Naive thymus-derived CD4-positive, alpha-beta T cell (primary cell): ENCODE measurements around the gene LTO1. TPM values are rescaled to one million over a fixed set of nuclear protein-coding genes. Genes with fewer than 3 reads are reported as not detected.

Experiments used
- ATAC-seq: fragments of 150-1000 bp; cut with Tn5 transposase; 2 replicates; pipeline ENCODE4 v1.10.0; 2021; ENCODE audit warnings: mild to moderate bottlenecking, moderate library complexity
- CTCF ChIA-PET: fragments of 350-600 bp; sonication (Branson Sonifier 250); formaldehyde crosslinking; loops from one replicate; lab custom pipeline; 2021; ENCODE audit warnings: antibody characterized with exemption; lab: Charles Lee
- POLR2A ChIA-PET: fragments of 350-600 bp; sonication (Branson Sonifier 250); formaldehyde crosslinking; loops from one replicate; lab custom pipeline; 2021; ENCODE audit warnings: antibody characterized with exemption, inconsistent platforms; lab: Charles Lee
- DNase-seq, 9 donors: peaks; one replicate each; pipeline versions ENCODE4 v3.0.0 to v3.0.0-alpha.2; 2020 to 2022; ENCODE audit warnings: mixed read lengths in 1 of 9
- H3K27ac ChIP-seq: one replicate; pipeline ENCODE4 v1.7.0; 2013; ENCODE audit warnings: mild to moderate bottlenecking, low read depth, low read length, moderate library complexity
- H3K27me3 ChIP-seq, 2 donors: one replicate each; pipeline ENCODE4 v1.7.0; 2013; ENCODE audit warnings: low read length in 2 of 2, mild to moderate bottlenecking in 2 of 2, moderate library complexity in 2 of 2; ENCODE audit not compliant: control insufficient read depth in 2 of 2, insufficient read depth in 2 of 2
- H3K36me3 ChIP-seq, 3 experiments: 1 replicate in 2 of 3; 2 replicates in 1 of 3; pipeline ENCODE4 v1.7.0; 2013; ENCODE audit warnings: low read length in 3 of 3, mild to moderate bottlenecking in 3 of 3, moderate library complexity in 1 of 3; ENCODE audit not compliant: insufficient read depth in 3 of 3, control insufficient read depth in 2 of 3
- H3K4me1 ChIP-seq, 2 donors: one replicate each; pipeline ENCODE4 v1.7.0; 2013; ENCODE audit warnings: low read length in 2 of 2, mild to moderate bottlenecking in 2 of 2, moderate library complexity in 1 of 2; ENCODE audit not compliant: control insufficient read depth in 2 of 2, insufficient read depth in 2 of 2
- H3K4me3 ChIP-seq: 2 replicates; pipeline ENCODE4 v1.7.0; 2013; ENCODE audit warnings: mild to moderate bottlenecking, low read length
- H3K9me3 ChIP-seq, 3 experiments: 1 replicate in 2 of 3; 2 replicates in 1 of 3; pipeline ENCODE4 v1.7.0; 2013; ENCODE audit warnings: low read length in 3 of 3; ENCODE audit not compliant: control insufficient read depth in 2 of 3
- H3K27ac Mint-ChIP-seq, 9 donors: one replicate each; pipeline ENCODE4 v1.8.0; 2020 to 2022; ENCODE audit warnings: mixed read lengths in 9 of 9, mild to moderate bottlenecking in 8 of 9, moderate library complexity in 5 of 9, inconsistent platforms in 2 of 9
- H3K27me3 Mint-ChIP-seq, 5 donors: one replicate each; pipeline ENCODE4 v1.8.0; 2021 to 2022; ENCODE audit warnings: mixed read lengths in 5 of 5, mild to moderate bottlenecking in 1 of 5
- H3K36me3 Mint-ChIP-seq, 5 donors: one replicate each; pipeline ENCODE4 v1.8.0; 2020 to 2022; ENCODE audit warnings: mixed read lengths in 5 of 5, mild to moderate bottlenecking in 3 of 5, inconsistent platforms in 1 of 5
- H3K4me1 Mint-ChIP-seq, 7 donors: one replicate each; pipeline ENCODE4 v1.8.0; 2020 to 2022; ENCODE audit warnings: mixed read lengths in 7 of 7, mild to moderate bottlenecking in 3 of 7, inconsistent platforms in 1 of 7
- H3K4me3 Mint-ChIP-seq, 10 donors: one replicate each; pipeline ENCODE4 v1.8.0; 2020 to 2022; ENCODE audit warnings: mild to moderate bottlenecking in 10 of 10, mixed read lengths in 10 of 10, moderate library complexity in 6 of 10, inconsistent platforms in 2 of 10
- H3K9me3 Mint-ChIP-seq, 11 donors: one replicate each; pipeline ENCODE4 v1.8.0; 2020 to 2022; ENCODE audit warnings: mixed read lengths in 11 of 11, mild to moderate bottlenecking in 4 of 11, inconsistent platforms in 1 of 11, moderate library complexity in 1 of 11
- intact Hi-C, 2 donors: fragments of 100-400 bp; cut with micrococcal nuclease; formaldehyde crosslinking; loops; one replicate each; pipeline ENCODE4 v1.15.1; 2023
- polyA plus RNA-seq, 2 donors: library from polyadenylated mRNA; unstranded; fragments of 300-500 nt; fragmentation: Illumina TruSeq; gene quantifications; one replicate each; pipeline ENCODE4 v1.2.3, GENCODE V29; 2021
- total RNA-seq, 6 experiments: library from RNA in 5 of 6; stranded (reverse) in 5 of 6; gene quantifications; 1 replicate in 5 of 6; 2 replicates in 1 of 6; pipeline ENCODE4 v1.2.3 and lab custom pipeline; 2021 to 2026

Gene LTO1
- total and polyA plus RNA-seq, 7 experiments from 2014 or later, result 19.1 to 75.6 (median 33.4) TPM

GRCh38 chr11:69635195-69635594 lies 40.0 kb downstream of the LTO1 start:
- ChIA-PET CTCF (no interaction called here), POLR2A (no interaction called here)
- Mint-ChIP-seq H3K36me3 (peaks cover 0 to 5% (median 0%) of the 10 kb centered on the region in 5 donors), H3K27ac (no peak overlapping the region), H3K4me3 (no peak overlapping the region), H3K27me3 (peaks cover 14 to 68% (median 20%) of the 10 kb centered on the region in 5 donors), H3K9me3 (peaks cover 0 to 9% (median 0%) of the 10 kb centered on the region in 11 donors), H3K4me1 (peaks cover 6 to 25% (median 12%) of the 10 kb centered on the region in 7 donors)
- ATAC-seq (no peak), DNase-seq (no peak)
- Histone ChIP-seq H3K36me3 (no peaks in the 10 kb centered on the region), H3K4me1 (peaks cover 0 to 26% of the 10 kb centered on the region in 2 donors), H3K27me3 (peaks cover 9 to 24% of the 10 kb centered on the region in 2 donors), H3K27ac (no peak overlapping the region), H3K4me3 (no peak overlapping the region), H3K9me3 (no peaks in the 10 kb centered on the region)
- intact Hi-C loops, result no loop called here

- Mint-ChIP-seq H3K9me3 (peaks cover 1 to 14% (median 5%) of the 10 kb centered on the region in 11 donors), H3K36me3 (peaks cover 0 to 5% (median 3%) of the 10 kb centered on the region in 5 donors), H3K27me3 (peaks cover 13 to 62% (median 17%) of the 10 kb centered on the region in 5 donors), H3K4me3 (no peak overlapping the region), H3K4me1 (peaks cover 4 to 19% (median 8%) of the 10 kb centered on the region in 7 donors), H3K27ac (no peak overlapping the region)
- no peaks in the 10 kb centered on the region for H3K36me3 ChIP-seq
- peaks cover 5 to 18% of the 10 kb centered on the region in 2 donors for H3K27me3 ChIP-seq
- no peak overlapping the region for H3K27ac ChIP-seq
- no peak overlapping the region for H3K4me3 ChIP-seq
- peaks cover 0 to 5% (median 0%) of the 10 kb centered on the region in 3 experiments for H3K9me3 ChIP-seq
- peaks cover 0 to 24% of the 10 kb centered on the region in 2 donors for H3K4me1 ChIP-seq
- ATAC-seq (no peak), DNase-seq (no peak)
- ChIA-PET POLR2A (no interaction called here), CTCF (no interaction called here)
- intact Hi-C loops, result no loop called here
Measured at GRCh38 chr11:69634590-69634989, 40.6 kb downstream of the LTO1 start.

- intact Hi-C loops, result no loop called here
- ATAC-seq, result no peak
Measured at GRCh38 chr11:69634069-69634468, 41.1 kb downstream of the LTO1 start.

GRCh38 chr11:69632900-69633299 lies 42.3 kb downstream of the LTO1 start:
- no peak overlapping the region for H3K4me3 Mint-ChIP-seq
- peaks cover 0 to 5% (median 0%) of the 10 kb centered on the region in 3 experiments for H3K9me3 ChIP-seq
- peaks cover 0 to 8% (median 3%) of the 10 kb centered on the region in 5 donors for H3K36me3 Mint-ChIP-seq
- POLR2A ChIA-PET, result no interaction called here
- CTCF ChIA-PET, result no interaction called here
- no peak overlapping the region for H3K27ac Mint-ChIP-seq
- peaks cover 0 to 7% (median 4%) of the 10 kb centered on the region in 7 donors for H3K4me1 Mint-ChIP-seq
- no peak overlapping the region for H3K4me3 ChIP-seq
- H3K27me3 Mint-ChIP-seq, result peaks cover 9 to 51% (median 11%) of the 10 kb centered on the region in 5 donors
- ATAC-seq (no peak), DNase-seq (no peak)
- no peaks in the 10 kb centered on the region for H3K36me3 ChIP-seq
- peaks cover 2 to 22% (median 7%) of the 10 kb centered on the region in 11 donors for H3K9me3 Mint-ChIP-seq
- peaks cover 0 to 9% of the 10 kb centered on the region in 2 donors for H3K27me3 ChIP-seq
- intact Hi-C loops, result no loop called here
- H3K27ac ChIP-seq, result no peak overlapping the region
- peaks cover 0 to 9% of the 10 kb centered on the region in 2 donors for H3K4me1 ChIP-seq

More at GRCh38 chr11:69634069-69634468, 41.1 kb downstream of the LTO1 start:
- no peak for DNase-seq
- Histone ChIP-seq H3K27ac (no peak overlapping the region), H3K27me3 (peaks cover 5 to 16% of the 10 kb centered on the region in 2 donors), H3K4me3 (no peak overlapping the region), H3K4me1 (peaks cover 0 to 21% of the 10 kb centered on the region in 2 donors), H3K36me3 (no peaks in the 10 kb centered on the region), H3K9me3 (peaks cover 0 to 5% (median 0%) of the 10 kb centered on the region in 3 experiments)
- ChIA-PET CTCF (no interaction called here), POLR2A (no interaction called here)
- Mint-ChIP-seq H3K4me3 (no peak overlapping the region), H3K9me3 (peaks cover 2 to 19% (median 7%) of the 10 kb centered on the region in 11 donors), H3K4me1 (peaks cover 4 to 16% (median 8%) of the 10 kb centered on the region in 7 donors), H3K36me3 (peaks cover 0 to 8% (median 3%) of the 10 kb centered on the region in 5 donors), H3K27me3 (peaks cover 13 to 58% (median 18%) of the 10 kb centered on the region in 5 donors), H3K27ac (no peak overlapping the region)

- Histone ChIP-seq H3K4me1 (no peaks in the 10 kb centered on the region), H3K27ac (no peak overlapping the region), H3K27me3 (no peaks in the 10 kb centered on the region), H3K36me3 (no peaks in the 10 kb centered on the region), H3K4me3 (no peak overlapping the region), H3K9me3 (peaks cover 0 to 5% (median 0%) of the 10 kb centered on the region in 3 experiments)
- CTCF ChIA-PET, result no interaction called here
- ATAC-seq, result no peak
- Mint-ChIP-seq H3K4me1 (no peaks in the 10 kb centered on the region), H3K4me3 (no peak overlapping the region), H3K36me3 (peaks cover 0 to 8% (median 3%) of the 10 kb centered on the region in 5 donors), H3K27ac (no peak overlapping the region), H3K9me3 (peaks cover 4 to 22% (median 7%) of the 10 kb centered on the region in 11 donors), H3K27me3 (peaks cover 14 to 35% (median 23%) of the 10 kb centered on the region in 5 donors)
- POLR2A ChIA-PET, result no interaction called here
- no peak for DNase-seq
- intact Hi-C loops, result no loop called here
Measured at GRCh38 chr11:69630424-69630823, 44.7 kb downstream of the LTO1 start.

- Histone ChIP-seq H3K4me3 (no peak overlapping the region), H3K27ac (no peak overlapping the region), H3K36me3 (no peaks in the 10 kb centered on the region), H3K9me3 (peaks cover 0 to 5% (median 0%) of the 10 kb centered on the region in 3 experiments), H3K4me1 (no peaks in the 10 kb centered on the region), H3K27me3 (no peaks in the 10 kb centered on the region)
- ATAC-seq (no peak), DNase-seq (no peak)
- ChIA-PET CTCF (no interaction called here), POLR2A (no interaction called here)
- peaks cover 4 to 22% (median 7%) of the 10 kb centered on the region in 11 donors for H3K9me3 Mint-ChIP-seq
- peaks cover 0 to 8% (median 3%) of the 10 kb centered on the region in 5 donors for H3K36me3 Mint-ChIP-seq
- no peaks in the 10 kb centered on the region for H3K4me1 Mint-ChIP-seq
- no peak overlapping the region for H3K4me3 Mint-ChIP-seq
- intact Hi-C loops, result no loop called here
- H3K27me3 Mint-ChIP-seq, result peaks cover 18 to 33% (median 24%) of the 10 kb centered on the region in 5 donors
- H3K27ac Mint-ChIP-seq, result no peak overlapping the region
Measured at GRCh38 chr11:69630017-69630416, 45.1 kb downstream of the LTO1 start.

- intact Hi-C loops, result no loop called here
- ChIA-PET POLR2A (no interaction called here), CTCF (no interaction called here)
- H3K27ac ChIP-seq, result no peak overlapping the region
- DNase-seq, result no peak
- H3K27me3 ChIP-seq, result no peaks in the 10 kb centered on the region
- no peaks in the 10 kb centered on the region for H3K36me3 ChIP-seq
- Mint-ChIP-seq H3K4me3 (no peak overlapping the region), H3K9me3 (peaks cover 4 to 22% (median 7%) of the 10 kb centered on the region in 11 donors), H3K27ac (no peak overlapping the region), H3K4me1 (no peaks in the 10 kb centered on the region), H3K27me3 (peaks cover 17 to 28% (median 24%) of the 10 kb centered on the region in 5 donors), H3K36me3 (peaks cover 0 to 8% (median 3%) of the 10 kb centered on the region in 5 donors)
- peaks cover 0 to 5% (median 0%) of the 10 kb centered on the region in 3 experiments for H3K9me3 ChIP-seq
- no peak overlapping the region for H3K4me3 ChIP-seq
- ATAC-seq, result no peak
- H3K4me1 ChIP-seq, result no peaks in the 10 kb centered on the region
Measured at GRCh38 chr11:69627551-69627950, 47.6 kb downstream of the LTO1 start.
